Measurements from ENCODE around the gene LRRFIP2. TPM values are rescaled to one million over a fixed set of nuclear protein-coding genes. Genes with fewer than 3 reads are reported as not detected.
A peak's percentile ranks its signal among the peaks of the same experiment; 100 is the strongest.
"Not testable (repeated sequence)": the region's sequence is repeated elsewhere in the genome, so short reads cannot be mapped to it uniquely, and the experiment has no call there.

Gene LRRFIP2
- total RNA-seq, 2 donors from 2014 or later: 102 to 134 TPM

DNA sequence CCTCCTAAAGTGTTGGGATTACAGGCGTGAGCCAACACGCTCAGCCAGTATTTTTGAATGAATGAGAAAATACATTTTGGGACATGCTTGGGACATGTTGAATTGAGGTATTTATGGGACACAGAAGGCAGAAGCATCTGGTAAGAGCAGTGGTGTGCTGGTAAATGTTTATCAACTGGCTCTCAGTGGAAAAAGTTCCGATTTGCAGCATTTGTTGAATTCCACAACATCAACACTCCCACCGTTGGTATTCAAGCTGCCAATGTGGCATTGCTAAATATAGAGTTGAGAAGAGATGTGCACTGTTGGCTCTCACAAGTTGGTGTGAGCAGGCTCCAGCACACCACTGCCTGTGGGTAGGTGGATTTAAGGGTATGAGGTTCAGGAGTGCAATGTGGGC, 35.8 kb upstream of the LRRFIP2 start:
- Histone ChIP-seq H3K4me1 (replicated peaks) (no peaks in the 10 kb centered on the region), H3K4me3 (no peak overlapping the region), H3K27ac (no peak overlapping the region), H3K9me3 (no peaks in the 10 kb centered on the region), H3K36me3 (no peaks in the 10 kb centered on the region), H3K27me3 (replicated peaks; ENCODE audit: insufficient read depth) (no peaks in the 10 kb centered on the region)
- intact Hi-C loops (cut with DNase I): no loop called here
- 44% methylated on average over 4 of the region's 4 CpGs for WGBS
- peak; percentile 23 for DNase-seq (ENCODE audit: low spot score)
- TF ChIP-seq, protein P1, sequence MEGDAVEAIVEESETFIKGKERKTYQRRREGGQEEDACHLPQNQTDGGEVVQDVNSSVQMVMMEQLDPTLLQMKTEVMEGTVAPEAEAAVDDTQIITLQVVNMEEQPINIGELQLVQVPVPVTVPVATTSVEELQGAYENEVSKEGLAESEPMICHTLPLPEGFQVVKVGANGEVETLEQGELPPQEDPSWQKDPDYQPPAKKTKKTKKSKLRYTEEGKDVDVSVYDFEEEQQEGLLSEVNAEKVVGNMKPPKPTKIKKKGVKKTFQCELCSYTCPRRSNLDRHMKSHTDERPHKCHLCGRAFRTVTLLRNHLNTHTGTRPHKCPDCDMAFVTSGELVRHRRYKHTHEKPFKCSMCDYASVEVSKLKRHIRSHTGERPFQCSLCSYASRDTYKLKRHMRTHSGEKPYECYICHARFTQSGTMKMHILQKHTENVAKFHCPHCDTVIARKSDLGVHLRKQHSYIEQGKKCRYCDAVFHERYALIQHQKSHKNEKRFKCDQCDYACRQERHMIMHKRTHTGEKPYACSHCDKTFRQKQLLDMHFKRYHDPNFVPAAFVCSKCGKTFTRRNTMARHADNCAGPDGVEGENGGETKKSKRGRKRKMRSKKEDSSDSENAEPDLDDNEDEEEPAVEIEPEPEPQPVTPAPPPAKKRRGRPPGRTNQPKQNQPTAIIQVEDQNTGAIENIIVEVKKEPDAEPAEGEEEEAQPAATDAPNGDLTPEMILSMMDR (IDR thresholded peaks at IDR 0.05): no peak
- peak; percentile 67 for TF ChIP-seq POLR2AphosphoS5 (IDR thresholded peaks at IDR 0.05)

DNA sequence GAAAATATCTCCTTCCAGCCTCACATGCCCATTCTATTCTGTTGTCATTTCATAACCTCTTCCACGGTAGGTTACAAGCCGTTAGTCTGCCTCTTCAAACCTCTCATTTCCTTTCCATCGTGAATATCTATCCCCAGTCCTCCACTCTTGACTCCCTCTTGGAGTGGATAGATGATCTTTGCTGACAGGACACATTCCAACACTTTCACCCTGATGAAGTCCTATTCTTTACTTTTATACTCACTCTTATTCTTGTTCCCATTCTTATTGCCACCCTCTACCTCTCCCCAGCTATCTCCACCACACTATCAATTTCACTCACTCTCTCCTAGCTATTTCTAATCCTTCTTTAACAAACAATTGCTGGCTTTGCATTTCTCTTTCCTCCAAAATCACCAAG, 34.2 kb upstream of the LRRFIP2 start:
- H3K27ac ChIP-seq; H3K4me3 ChIP-seq; H3K27me3 ChIP-seq (replicated peaks; ENCODE audit: insufficient read depth); H3K36me3 ChIP-seq; DNase-seq (ENCODE audit: low spot score); intact Hi-C loops (cut with DNase I); H3K9me3 ChIP-seq; H3K4me1 ChIP-seq (replicated peaks): not testable (repeated sequence)
- whole genome bisulfite sequencing: 92% methylated on average over 3 of the region's 3 CpGs

DNA sequence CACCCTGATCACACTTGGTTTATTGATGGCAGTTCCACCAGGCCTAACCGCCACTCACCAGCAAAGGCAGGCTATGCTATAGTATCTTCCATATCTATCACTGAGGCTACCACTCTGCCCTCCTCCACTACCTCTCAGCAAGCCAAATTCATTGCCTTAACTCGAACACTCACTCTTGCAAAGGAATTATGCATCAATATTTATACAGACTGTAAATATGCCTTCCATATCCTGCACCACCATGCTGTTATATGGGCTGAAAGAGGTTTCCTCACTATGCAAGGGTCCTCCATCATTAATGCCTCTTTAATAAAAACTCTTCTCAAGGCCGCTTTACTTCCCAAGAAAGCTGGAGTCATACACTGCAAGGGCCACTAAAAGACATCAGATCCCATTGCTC, 33.6 kb upstream of the LRRFIP2 start:
- H3K9me3 ChIP-seq; intact Hi-C loops (cut with DNase I): not testable (repeated sequence)
- 98% methylated on average over 3 of the region's 3 CpGs for WGBS

DNA sequence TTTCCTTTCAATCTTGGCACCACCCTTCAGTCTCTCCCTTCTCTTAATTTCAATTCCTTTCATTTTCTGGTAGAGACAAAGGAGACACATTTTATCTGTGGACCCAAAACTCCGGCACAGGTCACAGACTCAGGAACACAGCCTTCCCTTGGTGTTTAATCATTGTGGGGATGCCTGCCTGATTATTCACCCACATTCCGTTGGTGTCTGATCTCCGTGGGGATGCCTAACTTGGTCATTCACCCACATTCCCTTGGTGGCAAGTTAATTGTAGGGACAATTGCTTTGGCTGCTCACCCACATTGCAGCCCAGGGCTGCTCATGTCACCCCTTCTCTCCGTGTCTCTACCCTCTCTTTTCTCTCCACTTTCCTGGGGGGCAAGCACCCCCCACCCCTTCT, 31.7 kb upstream of the LRRFIP2 start:
- H3K27me3 ChIP-seq (replicated peaks; ENCODE audit: insufficient read depth); H3K4me3 ChIP-seq; intact Hi-C loops (cut with DNase I); DNase-seq (ENCODE audit: low spot score); H3K4me1 ChIP-seq (replicated peaks); H3K27ac ChIP-seq; H3K36me3 ChIP-seq; H3K9me3 ChIP-seq: not testable (repeated sequence)
- 60% methylated on average over 4 of the region's 4 CpGs for whole genome bisulfite sequencing

More for the DNA sequence above, 33.6 kb upstream of the LRRFIP2 start:
- not testable (repeated sequence) for H3K4me3 ChIP-seq; H3K27me3 ChIP-seq (replicated peaks; ENCODE audit: insufficient read depth); DNase-seq (ENCODE audit: low spot score); H3K27ac ChIP-seq; H3K36me3 ChIP-seq; H3K4me1 ChIP-seq (replicated peaks)

DNA sequence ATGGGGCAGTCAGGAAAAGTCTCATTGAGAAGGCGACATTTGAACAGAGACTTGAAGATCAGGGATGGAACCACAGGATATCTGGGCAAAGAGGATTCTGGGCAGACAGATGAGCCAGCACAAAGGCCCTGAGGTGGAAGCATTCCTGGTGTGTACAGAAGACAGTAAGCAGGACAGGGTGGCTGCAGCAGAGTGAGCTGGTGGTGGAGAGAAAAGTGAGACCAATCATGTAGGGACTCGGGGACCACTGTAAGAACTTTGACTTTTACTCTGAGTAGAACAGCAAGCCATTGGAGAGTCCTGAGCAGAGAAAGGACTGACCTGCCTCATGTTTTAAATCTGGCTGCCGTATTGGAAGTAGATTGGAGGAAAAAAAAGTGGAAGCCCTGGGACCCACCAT, 29.9 kb upstream of the LRRFIP2 start:
- H3K4me3 ChIP-seq: no peak overlapping the region
- TF ChIP-seq POLR2A (IDR thresholded peaks at IDR 0.05) (no peak), POLR2AphosphoS5 (IDR thresholded peaks at IDR 0.05) (no peak)
- TF ChIP-seq, protein P1 (IDR thresholded peaks at IDR 0.05): no peak
- DNase-seq (ENCODE audit: low spot score): no peak
- intact Hi-C loops (cut with DNase I): no loop called here
- H3K9me3 ChIP-seq: no peaks in the 10 kb centered on the region
- no peaks in the 10 kb centered on the region for H3K36me3 ChIP-seq
- WGBS: 94% methylated on average over 3 of the region's 3 CpGs
- H3K27me3 ChIP-seq (replicated peaks; ENCODE audit: insufficient read depth): no peaks in the 10 kb centered on the region
- H3K27ac ChIP-seq: no peak overlapping the region
- H3K4me1 ChIP-seq (replicated peaks): no peaks in the 10 kb centered on the region

DNA sequence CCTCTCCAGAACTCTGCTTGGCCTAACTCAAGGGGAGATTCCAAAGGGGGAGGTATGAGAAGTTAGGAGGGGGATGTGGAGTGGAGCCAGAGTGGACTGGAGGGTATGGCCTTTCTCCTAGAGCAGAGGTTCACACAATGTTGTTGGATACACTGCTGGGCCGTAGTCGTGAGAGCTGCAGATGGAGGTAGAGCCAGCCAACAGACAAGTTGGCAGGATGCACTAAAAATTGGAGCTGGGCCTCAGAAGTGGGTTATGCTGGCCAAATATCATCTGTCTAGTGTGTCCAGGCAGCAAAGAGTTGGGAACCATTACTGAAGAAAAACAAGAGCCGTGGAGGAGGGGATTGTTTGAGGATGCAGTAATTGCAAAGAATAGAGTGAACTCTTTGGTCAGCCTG, 27.7 kb upstream of the LRRFIP2 start:
- no peaks in the 10 kb centered on the region for H3K4me1 ChIP-seq (replicated peaks)
- TF ChIP-seq, protein P1 (IDR thresholded peaks at IDR 0.05): no peak
- TF ChIP-seq POLR2AphosphoS5 (IDR thresholded peaks at IDR 0.05) (no peak), POLR2A (IDR thresholded peaks at IDR 0.05) (no peak)
- H3K4me3 ChIP-seq: no peak overlapping the region
- no peaks in the 10 kb centered on the region for H3K27me3 ChIP-seq (replicated peaks; ENCODE audit: insufficient read depth)
- no peaks in the 10 kb centered on the region for H3K9me3 ChIP-seq
- no peaks in the 10 kb centered on the region for H3K36me3 ChIP-seq
- no peak overlapping the region for H3K27ac ChIP-seq
- intact Hi-C loops (cut with DNase I): no loop called here
- DNase-seq (ENCODE audit: low spot score): no peak
- WGBS: 68% methylated on average over 3 of the region's 3 CpGs
